Neutrophil (primary cell): ENCODE data around the gene USB1.
"Not testable (repeated sequence)": the region's sequence is repeated elsewhere in the genome, so short reads cannot be mapped to it uniquely, and the experiment has no call there.

Experiments
- H3K27ac ChIP-seq: fragments of 200-600 bp; sonication (generic); 2 replicates; pipeline ENCODE4 v1.5.1; 2016; ENCODE audit warnings: mild to moderate bottlenecking, moderate library complexity
- H3K27me3 ChIP-seq: fragments of 200-600 bp; sonication (generic); 2 replicates; pipeline ENCODE4 v1.6.0; 2016; ENCODE audit warnings: mild to moderate bottlenecking
- H3K36me3 ChIP-seq: fragments of 200-600 bp; sonication (generic); 2 replicates; pipeline ENCODE4 v1.5.1; 2017
- H3K4me1 ChIP-seq, 2 experiments: fragments of 200-600 bp in 1 of 2; sonication (generic) in 1 of 2; 1 replicate in 1 of 2; 2 replicates in 1 of 2; pipeline versions ENCODE4 v1.5.1 to v1.6.1; 2013 to 2016; ENCODE audit warnings: low read depth in 1 of 2, low read length in 1 of 2, mild to moderate bottlenecking in 1 of 2, moderate library complexity in 1 of 2; ENCODE audit not compliant: control insufficient read depth in 1 of 2, insufficient read depth in 1 of 2
- H3K4me3 ChIP-seq, 2 experiments: fragments of 200-600 bp in 1 of 2; sonication (generic) in 1 of 2; 1 replicate in 1 of 2; 2 replicates in 1 of 2; pipeline ENCODE4 v1.5.1; 2013 to 2016; ENCODE audit warnings: low read depth in 1 of 2, low read length in 1 of 2, mild to moderate bottlenecking in 1 of 2, moderate library complexity in 1 of 2
- H3K9me3 ChIP-seq: fragments of 200-600 bp; sonication (generic); 2 replicates; pipeline ENCODE4 v1.5.1; 2016
- TF ChIP-seq, protein P1 (sequence below): fragments of 200-600 bp; sonication (generic); IDR thresholded peaks from 2 replicates; pipeline ENCODE4 v1.5.1; 2016; ENCODE audit warnings: antibody characterized with exemption

Gene USB1

GRCh38 chr16:57977418-57978069, 23.7 kb upstream of the USB1 start:
- H3K27me3 ChIP-seq, result peaks cover 11% of the 10 kb centered on the region
- no peak overlapping the region for H3K4me3 ChIP-seq
- no peaks in the 10 kb centered on the region for H3K9me3 ChIP-seq
- H3K36me3 ChIP-seq, result no peaks in the 10 kb centered on the region
- H3K27ac ChIP-seq, result no peak overlapping the region
- H3K4me1 ChIP-seq, result no peaks in the 10 kb centered on the region
- TF ChIP-seq, protein P1, sequence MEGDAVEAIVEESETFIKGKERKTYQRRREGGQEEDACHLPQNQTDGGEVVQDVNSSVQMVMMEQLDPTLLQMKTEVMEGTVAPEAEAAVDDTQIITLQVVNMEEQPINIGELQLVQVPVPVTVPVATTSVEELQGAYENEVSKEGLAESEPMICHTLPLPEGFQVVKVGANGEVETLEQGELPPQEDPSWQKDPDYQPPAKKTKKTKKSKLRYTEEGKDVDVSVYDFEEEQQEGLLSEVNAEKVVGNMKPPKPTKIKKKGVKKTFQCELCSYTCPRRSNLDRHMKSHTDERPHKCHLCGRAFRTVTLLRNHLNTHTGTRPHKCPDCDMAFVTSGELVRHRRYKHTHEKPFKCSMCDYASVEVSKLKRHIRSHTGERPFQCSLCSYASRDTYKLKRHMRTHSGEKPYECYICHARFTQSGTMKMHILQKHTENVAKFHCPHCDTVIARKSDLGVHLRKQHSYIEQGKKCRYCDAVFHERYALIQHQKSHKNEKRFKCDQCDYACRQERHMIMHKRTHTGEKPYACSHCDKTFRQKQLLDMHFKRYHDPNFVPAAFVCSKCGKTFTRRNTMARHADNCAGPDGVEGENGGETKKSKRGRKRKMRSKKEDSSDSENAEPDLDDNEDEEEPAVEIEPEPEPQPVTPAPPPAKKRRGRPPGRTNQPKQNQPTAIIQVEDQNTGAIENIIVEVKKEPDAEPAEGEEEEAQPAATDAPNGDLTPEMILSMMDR, result no peak

DNA sequence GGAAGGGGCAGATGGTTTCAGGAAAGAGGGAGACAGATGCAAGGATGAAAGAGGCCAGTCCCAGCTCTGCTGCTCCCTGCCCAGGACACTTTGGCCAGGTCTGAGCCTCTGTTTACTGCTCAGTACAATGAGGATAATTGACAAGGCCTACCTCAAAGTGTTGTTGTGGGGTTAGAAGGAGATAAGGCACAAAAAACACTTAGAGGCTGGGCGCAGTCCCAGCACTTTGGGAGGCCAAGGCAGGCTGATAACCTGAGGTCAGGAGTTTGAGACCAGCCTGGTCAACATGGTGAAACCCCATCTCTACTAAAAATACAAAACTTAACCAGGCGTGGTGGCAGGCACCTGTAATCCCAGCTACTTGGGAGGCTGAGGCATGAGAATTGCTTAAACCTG, 23.1 kb upstream of the USB1 start:
- peaks cover 14% of the 10 kb centered on the region for H3K27me3 ChIP-seq
- not testable (repeated sequence) for H3K4me3 ChIP-seq, H3K4me1 ChIP-seq, H3K36me3 ChIP-seq, H3K9me3 ChIP-seq, H3K27ac ChIP-seq

DNA sequence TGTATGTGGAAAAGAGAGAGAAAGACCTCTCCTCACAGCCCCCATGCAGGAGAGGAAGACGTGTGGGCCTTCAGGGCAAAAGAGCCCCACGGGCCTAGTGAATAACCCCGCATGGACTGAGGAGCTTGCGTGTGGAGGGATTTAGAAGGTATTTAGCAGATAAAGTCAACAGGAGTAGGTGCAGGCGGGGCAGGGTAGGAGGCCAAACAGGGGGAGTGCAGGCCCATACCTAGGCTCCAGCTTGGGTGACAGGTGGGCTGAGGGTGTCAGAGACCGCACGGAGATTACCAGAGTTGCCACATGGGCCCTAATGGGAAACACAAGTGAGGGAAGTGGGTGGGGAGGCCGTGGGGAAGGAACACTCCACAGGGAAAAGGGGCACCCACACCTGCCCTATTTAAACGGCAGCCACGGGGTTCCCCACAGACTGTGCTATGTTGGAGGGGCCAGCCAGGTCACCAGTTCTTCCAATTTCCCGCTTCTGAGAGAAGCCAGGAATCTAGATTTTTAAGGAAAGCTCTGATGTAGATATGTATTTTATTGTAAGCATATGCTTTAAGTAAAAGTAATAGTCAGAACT, 22.1 kb upstream of the USB1 start:
- no peaks in the 10 kb centered on the region for H3K9me3 ChIP-seq
- H3K36me3 ChIP-seq, result no peaks in the 10 kb centered on the region
- H3K27me3 ChIP-seq, result peaks cover 22% of the 10 kb centered on the region
- TF ChIP-seq, protein P1, result no peak
- H3K4me3 ChIP-seq, result no peak overlapping the region
- H3K27ac ChIP-seq, result no peak overlapping the region
- H3K4me1 ChIP-seq, result peaks cover under 1% of the 10 kb centered on the region in 2 experiments

DNA sequence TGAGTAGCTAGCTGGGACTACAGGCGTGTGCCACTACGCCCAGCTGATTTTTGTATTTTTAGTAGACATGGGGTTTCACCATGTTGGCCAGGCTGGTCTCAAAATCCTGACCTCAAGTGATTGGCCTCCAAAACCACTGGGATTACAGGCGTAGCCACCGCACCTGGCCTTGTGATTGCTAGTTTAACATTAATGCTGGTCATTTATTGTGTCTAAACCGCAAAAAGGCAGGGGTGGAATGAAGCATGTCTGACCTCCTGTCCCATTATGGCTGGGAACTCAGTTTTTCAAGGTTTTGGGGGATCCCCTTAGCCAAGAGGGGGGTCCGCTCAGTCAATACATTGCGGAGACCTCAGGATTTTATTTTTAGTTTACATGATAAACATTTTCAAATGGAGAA, 19.6 kb upstream of the USB1 start:
- Histone ChIP-seq H3K4me3 (no peak overlapping the region), H3K9me3 (no peaks in the 10 kb centered on the region), H3K27ac (no peak overlapping the region), H3K27me3 (peaks cover 47% of the 10 kb centered on the region), H3K36me3 (no peaks in the 10 kb centered on the region), H3K4me1 (peaks cover 8 to 15% of the 10 kb centered on the region in 2 experiments)
- TF ChIP-seq, protein P1, result no peak

- Histone ChIP-seq H3K4me3 (no peak overlapping the region), H3K9me3 (no peaks in the 10 kb centered on the region), H3K36me3 (no peaks in the 10 kb centered on the region), H3K27ac (no peak overlapping the region), H3K4me1 (peaks cover 8 to 15% of the 10 kb centered on the region in 2 experiments), H3K27me3 (peaks cover 55% of the 10 kb centered on the region)
- TF ChIP-seq, protein P1, result no peak
These were observed 18.8 kb upstream of the USB1 start for GRCh38 chr16:57982385-57982784.

- H3K36me3 ChIP-seq, result no peaks in the 10 kb centered on the region
These were observed 16.6 kb upstream of the USB1 start for GRCh38 chr16:57984443-57985203.

More at GRCh38 chr16:57984443-57985203, 16.6 kb upstream of the USB1 start:
- Histone ChIP-seq H3K4me3 (peak overlapping the region; percentile 66 to 73), H3K27me3 (peaks cover 55% of the 10 kb centered on the region), H3K9me3 (no peaks in the 10 kb centered on the region), H3K27ac (peak overlapping the region; percentile 27), H3K4me1 (peaks cover 8 to 15% of the 10 kb centered on the region in 2 experiments)
- TF ChIP-seq, protein P1, result no peak
